Sigmoid colon (tissue), 4 donors: ENCODE results near the gene B3GALNT2.

Experiments
- CTCF ChIP-seq, 4 experiments: fragments of 450-650 bp in 3 of 4; fragments of 200-600 bp in 1 of 4; IDR thresholded peaks; one replicate each; pipeline ENCODE4 v1.5.1; 2016 to 2019; ENCODE audit warnings: antibody characterized with exemption in 4 of 4, mild to moderate bottlenecking in 3 of 4, moderate library complexity in 2 of 4
- EP300 ChIP-seq, 4 donors: sonication (generic); formaldehyde crosslinking; IDR thresholded peaks; one replicate each; pipeline ENCODE4 v1.6.1; 2017; ENCODE audit warnings: antibody characterized with exemption in 4 of 4
- POLR2A ChIP-seq, 2 donors: fragments of 450-650 bp; IDR thresholded peaks; one replicate each; pipeline ENCODE4 v1.6.1; 2016; ENCODE audit warnings: antibody characterized with exemption in 2 of 2, mild to moderate bottlenecking in 2 of 2, moderate library complexity in 2 of 2

- TF ChIP-seq CTCF (IDR thresholded peaks at IDR 0.05) (no peak), POLR2A (IDR thresholded peaks at IDR 0.05) (no peak), EP300 (IDR thresholded peaks at IDR 0.05) (no peak)
These were observed 96.8 kb downstream of the B3GALNT2 start for GRCh38 chr1:235407419-235407818.
